ENCODE measurements around the gene CPEB3. TPM values are rescaled to one million over a fixed set of nuclear protein-coding genes. Genes with fewer than 3 reads are reported as not detected.
"Not testable (repeated sequence)": the region's sequence is repeated elsewhere in the genome, so short reads cannot be mapped to it uniquely, and the experiment has no call there.

The CPEB3 gene
- total RNA-seq, 5 donors from 2014 or later (not counting 1 experiment from before 2014, with no cell fraction given), result 2.7 to 4.1 (median 3.1) TPM

- no peaks in the 10 kb centered on the region for H3K9me3 Mint-ChIP-seq
- H3K4me1 Mint-ChIP-seq, result peaks cover 37 to 44% (median 44%) of the 10 kb centered on the region in 3 donors
- ATAC-seq (replicated peaks in 1 of 4) (no peak), DNase-seq (no peak)
- WGBS (ENCODE audit: insufficient coverage), result 100% methylated on average over 3 of the region's 3 CpGs
- Histone ChIP-seq H3K4me1 (ENCODE audit: control insufficient read depth in 1 of 2, extremely low read depth in 1 of 2, insufficient read depth in 2 of 2, low read length in 2 of 2) (peaks cover 11 to 15% of the 10 kb centered on the region in 2 experiments), H3K9me3 (no peaks in the 10 kb centered on the region), H3K36me3 (ENCODE audit: control insufficient read depth in 2 of 2, extremely low read depth in 1 of 2, insufficient read depth in 1 of 2, low read length in 1 of 2) (no peaks in the 10 kb centered on the region), H3K27me3 (replicated peaks in 1 of 2; ENCODE audit: control insufficient read depth in 2 of 2, extremely low read depth in 1 of 2, insufficient read depth in 2 of 2, low read length in 1 of 2) (no peaks in the 10 kb centered on the region), H3K4me3 (ENCODE audit: control insufficient read depth in 1 of 2, extremely low read depth in 1 of 2, low read length in 1 of 2) (no peak overlapping the region), H3K27ac (ENCODE audit: low read length) (no peak overlapping the region)
- peak overlapping the region; percentile 78 to 98 (median 83) for H3K4me3 Mint-ChIP-seq
- POLR2A ChIA-PET, result interaction anchor here in 1 of 2 donors (0.6 kb wide), 1 partner anchor 57 kb away, joined by 7 read pairs; no protein-coding TSS in a partner anchor
- H3K27ac Mint-ChIP-seq, result no peak overlapping the region
- H3K36me3 Mint-ChIP-seq, result peaks cover 6% of the 10 kb centered on the region
- no peaks in the 10 kb centered on the region for H3K27me3 Mint-ChIP-seq
- CTCF ChIA-PET, result no interaction called here
Measured at GRCh38 chr10:92238054-92238585, 52.8 kb downstream of the CPEB3 start.

- Mint-ChIP-seq H3K4me1 (peaks cover 0 to 3% (median 0%) of the 10 kb centered on the region in 3 donors), H3K9me3 (no peaks in the 10 kb centered on the region), H3K4me3 (no peak overlapping the region), H3K27ac (no peak overlapping the region), H3K36me3 (peaks cover 27% of the 10 kb centered on the region), H3K27me3 (no peaks in the 10 kb centered on the region)
- H3K4me1 ChIP-seq (ENCODE audit: control insufficient read depth in 1 of 2, extremely low read depth in 1 of 2, insufficient read depth in 2 of 2, low read length in 2 of 2), result no peaks in the 10 kb centered on the region
- no peaks in the 10 kb centered on the region for H3K9me3 ChIP-seq
- ChIA-PET CTCF (no interaction called here), POLR2A (no interaction called here)
- H3K4me3 ChIP-seq (ENCODE audit: control insufficient read depth in 1 of 2, extremely low read depth in 1 of 2, low read length in 1 of 2), result no peak overlapping the region
- 92% methylated on average over 1 of the region's 1 CpG for WGBS (ENCODE audit: insufficient coverage)
- no peak overlapping the region for H3K27ac ChIP-seq (ENCODE audit: low read length)
- ATAC-seq (replicated peaks in 1 of 4), result no peak
- H3K27me3 ChIP-seq (replicated peaks in 1 of 2; ENCODE audit: control insufficient read depth in 2 of 2, extremely low read depth in 1 of 2, insufficient read depth in 2 of 2, low read length in 1 of 2), result no peaks in the 10 kb centered on the region
- no peaks in the 10 kb centered on the region for H3K36me3 ChIP-seq (ENCODE audit: control insufficient read depth in 2 of 2, extremely low read depth in 1 of 2, insufficient read depth in 1 of 2, low read length in 1 of 2)
- no peak for DNase-seq
Measured at GRCh38 chr10:92231196-92231595, 59.7 kb downstream of the CPEB3 start.

DNA sequence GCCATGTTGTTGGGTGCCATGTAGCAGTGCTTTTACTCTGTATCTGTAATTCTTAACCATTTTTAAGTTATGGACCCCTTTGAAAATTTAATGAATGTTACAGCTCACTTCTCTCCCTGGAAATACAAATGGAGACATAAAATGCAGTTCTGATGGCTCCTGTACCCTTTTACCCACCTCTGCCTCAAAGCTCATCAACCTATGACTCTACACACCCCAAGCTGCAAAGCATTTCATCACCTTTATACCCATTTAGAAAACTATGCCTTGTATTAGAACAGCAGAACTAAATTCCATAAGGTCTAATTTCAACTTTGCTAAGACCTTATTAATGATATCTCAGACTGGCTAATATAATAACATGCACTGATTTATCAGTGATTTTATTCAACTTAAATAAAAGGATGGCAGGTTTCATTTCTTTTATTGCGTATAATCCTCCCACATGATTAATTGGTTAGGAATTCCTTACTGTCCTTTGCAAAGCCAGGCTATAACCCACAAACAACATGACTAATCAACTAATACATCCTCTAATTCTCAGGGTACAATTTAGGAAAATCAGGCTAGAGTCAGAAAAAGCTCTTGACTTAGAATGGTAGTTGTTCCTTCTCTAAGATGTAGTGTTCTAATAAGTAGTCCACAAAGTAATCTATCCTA, 68.1 kb downstream of the CPEB3 start:
- Histone ChIP-seq H3K4me1 (ENCODE audit: control insufficient read depth in 1 of 2, extremely low read depth in 1 of 2, insufficient read depth in 2 of 2, low read length in 2 of 2) (no peaks in the 10 kb centered on the region), H3K27ac (ENCODE audit: low read length) (no peak overlapping the region), H3K36me3 (ENCODE audit: control insufficient read depth in 2 of 2, extremely low read depth in 1 of 2, insufficient read depth in 1 of 2, low read length in 1 of 2) (no peaks in the 10 kb centered on the region), H3K27me3 (replicated peaks in 1 of 2; ENCODE audit: control insufficient read depth in 2 of 2, extremely low read depth in 1 of 2, insufficient read depth in 2 of 2, low read length in 1 of 2) (no peaks in the 10 kb centered on the region), H3K4me3 (ENCODE audit: control insufficient read depth in 1 of 2, extremely low read depth in 1 of 2, low read length in 1 of 2) (no peak overlapping the region), H3K9me3 (no peaks in the 10 kb centered on the region)
- no peaks in the 10 kb centered on the region for H3K9me3 Mint-ChIP-seq
- DNase-seq (no peak), ATAC-seq (replicated peaks in 1 of 4) (no peak)
- no peaks in the 10 kb centered on the region for H3K4me1 Mint-ChIP-seq
- H3K27ac Mint-ChIP-seq, result no peak overlapping the region
- no CpG with 5 or more reads among the region's 1 CpG for WGBS (ENCODE audit: insufficient coverage)
- H3K36me3 Mint-ChIP-seq, result peaks cover 13% of the 10 kb centered on the region
- no peak overlapping the region for H3K4me3 Mint-ChIP-seq
- POLR2A ChIA-PET, result interaction anchor here (0.6 kb wide), 2 partner anchors 13 to 25 kb away, joined by 3 read pairs; no protein-coding TSS in a partner anchor
- no peaks in the 10 kb centered on the region for H3K27me3 Mint-ChIP-seq
- CTCF ChIA-PET, result interaction anchor here (0.6 to 0.7 kb wide), 3 partner anchors 19 to 426 kb away, joined by 4 to 5 read pairs (median 4); no protein-coding TSS in a partner anchor

GRCh38 chr10:92219559-92219958, 71.3 kb downstream of the CPEB3 start:
- POLR2A ChIA-PET, result interaction anchor here in 1 of 2 donors (0.6 kb wide), 1 partner anchor 8 kb away, joined by 3 read pairs; no protein-coding TSS in a partner anchor

DNA sequence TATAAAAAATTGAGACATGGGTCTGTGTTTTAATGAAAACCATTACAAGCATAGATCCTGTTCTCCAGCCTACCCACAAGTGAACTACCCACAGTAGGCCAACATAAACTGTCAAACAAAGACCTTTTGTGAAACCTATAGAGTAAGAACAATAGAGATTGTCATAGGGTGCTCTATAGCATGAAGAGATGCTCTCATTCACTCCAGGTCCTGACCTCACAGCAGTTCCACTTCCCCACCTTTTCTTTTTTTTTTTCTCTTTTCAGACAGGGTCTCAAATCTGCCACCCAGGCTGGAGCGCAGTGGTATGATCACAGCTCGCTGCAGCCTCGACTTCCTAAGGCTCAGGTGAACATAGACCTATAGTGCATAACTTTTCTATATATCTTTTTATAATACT, 72.3 kb downstream of the CPEB3 start:
- Mint-ChIP-seq H3K27me3 (no peaks in the 10 kb centered on the region), H3K4me1 (peaks cover 0 to 3% (median 0%) of the 10 kb centered on the region in 3 donors), H3K27ac (no peak overlapping the region), H3K36me3 (peaks cover 6% of the 10 kb centered on the region), H3K9me3 (no peaks in the 10 kb centered on the region), H3K4me3 (no peak overlapping the region)
- Histone ChIP-seq H3K27me3 (replicated peaks in 1 of 2; ENCODE audit: control insufficient read depth in 2 of 2, extremely low read depth in 1 of 2, insufficient read depth in 2 of 2, low read length in 1 of 2) (no peaks in the 10 kb centered on the region), H3K27ac (ENCODE audit: low read length) (no peak overlapping the region), H3K36me3 (ENCODE audit: control insufficient read depth in 2 of 2, extremely low read depth in 1 of 2, insufficient read depth in 1 of 2, low read length in 1 of 2) (no peaks in the 10 kb centered on the region), H3K4me3 (ENCODE audit: control insufficient read depth in 1 of 2, extremely low read depth in 1 of 2, low read length in 1 of 2) (no peak overlapping the region), H3K4me1 (ENCODE audit: control insufficient read depth in 1 of 2, extremely low read depth in 1 of 2, insufficient read depth in 2 of 2, low read length in 2 of 2) (no peaks in the 10 kb centered on the region), H3K9me3 (no peaks in the 10 kb centered on the region)
- DNase-seq (no peak), ATAC-seq (replicated peaks in 1 of 4) (no peak)
- ChIA-PET CTCF (interaction anchor here in 1 of 2 donors (0.8 kb wide), 1 partner anchor 25 kb away, joined by 3 read pairs; no protein-coding TSS in a partner anchor), POLR2A (no interaction called here)
- whole genome bisulfite sequencing (ENCODE audit: insufficient coverage), result no CpG with 5 or more reads among the region's 3 CpGs

More at GRCh38 chr10:92219559-92219958, 71.3 kb downstream of the CPEB3 start:
- no peak overlapping the region for H3K4me3 ChIP-seq (ENCODE audit: control insufficient read depth in 1 of 2, extremely low read depth in 1 of 2, low read length in 1 of 2)
- no peaks in the 10 kb centered on the region for H3K36me3 ChIP-seq (ENCODE audit: control insufficient read depth in 2 of 2, extremely low read depth in 1 of 2, insufficient read depth in 1 of 2, low read length in 1 of 2)
- no peak for ATAC-seq (replicated peaks in 1 of 4)
- Mint-ChIP-seq H3K4me1 (no peaks in the 10 kb centered on the region), H3K36me3 (peaks cover 6% of the 10 kb centered on the region), H3K4me3 (no peak overlapping the region), H3K27ac (no peak overlapping the region), H3K27me3 (no peaks in the 10 kb centered on the region), H3K9me3 (no peaks in the 10 kb centered on the region)
- 100% methylated on average over 2 of the region's 6 CpGs for WGBS (ENCODE audit: insufficient coverage)
- no peak overlapping the region for H3K27ac ChIP-seq (ENCODE audit: low read length)
- no peaks in the 10 kb centered on the region for H3K4me1 ChIP-seq (ENCODE audit: control insufficient read depth in 1 of 2, extremely low read depth in 1 of 2, insufficient read depth in 2 of 2, low read length in 2 of 2)
- DNase-seq, result no peak
- CTCF ChIA-PET, result interaction anchor here (0.6 to 0.8 kb wide), 3 partner anchors 24 to 70 kb away, joined by 3 to 4 read pairs (median 4); no protein-coding TSS in a partner anchor
- no peaks in the 10 kb centered on the region for H3K9me3 ChIP-seq
- no peaks in the 10 kb centered on the region for H3K27me3 ChIP-seq (replicated peaks in 1 of 2; ENCODE audit: control insufficient read depth in 2 of 2, extremely low read depth in 1 of 2, insufficient read depth in 2 of 2, low read length in 1 of 2)

GRCh38 chr10:92216608-92217007, 74.3 kb downstream of the CPEB3 start:
- H3K27ac Mint-ChIP-seq; DNase-seq; H3K4me1 Mint-ChIP-seq; H3K27me3 Mint-ChIP-seq; ATAC-seq (replicated peaks in 1 of 4); H3K4me3 Mint-ChIP-seq; POLR2A ChIA-PET; H3K9me3 Mint-ChIP-seq; CTCF ChIA-PET; H3K27ac ChIP-seq (ENCODE audit: low read length); H3K9me3 ChIP-seq; H3K4me1 ChIP-seq (ENCODE audit: control insufficient read depth in 1 of 2, extremely low read depth in 1 of 2, insufficient read depth in 2 of 2, low read length in 2 of 2); H3K36me3 ChIP-seq (ENCODE audit: control insufficient read depth in 2 of 2, extremely low read depth in 1 of 2, insufficient read depth in 1 of 2, low read length in 1 of 2); H3K36me3 Mint-ChIP-seq; H3K4me3 ChIP-seq (ENCODE audit: control insufficient read depth in 1 of 2, extremely low read depth in 1 of 2, low read length in 1 of 2); H3K27me3 ChIP-seq (replicated peaks in 1 of 2; ENCODE audit: control insufficient read depth in 2 of 2, extremely low read depth in 1 of 2, insufficient read depth in 2 of 2, low read length in 1 of 2): not testable (repeated sequence)
- 93% methylated on average over 7 of the region's 12 CpGs for WGBS (ENCODE audit: insufficient coverage)
